K562 (cell line): ENCODE measurements around the gene FABP3. TPM values are rescaled to one million over a fixed set of nuclear protein-coding genes. Genes with fewer than 3 reads are reported as not detected.

Source experiments
- CBX8 ChIP-seq: fragments of 200-600 bp; sonication (generic); IDR thresholded peaks from 2 replicates; pipeline ENCODE4 v1.6.1; 2012; ENCODE audit warnings: borderline replicate concordance, mixed run types, low read depth, mild to moderate bottlenecking, moderate library complexity, mixed read lengths, low read length, control low read depth, inconsistent platforms; ENCODE audit not compliant: poor library complexity, severe bottlenecking; ENCODE audit errors: extremely low read depth
- HINFP ChIP-seq: fragments of 450-650 bp; conservative IDR thresholded peaks from 2 replicates; pipeline ENCODE4 v1.6.1; 2016; ENCODE audit warnings: missing genetic modification characterization, low read depth, mild to moderate bottlenecking, control low read depth, missing compliant biosample characterization
- PRPF4 ChIP-seq: fragments of 200-400 bp; formaldehyde crosslinking; IDR thresholded peaks from one replicate; pipeline ENCODE4 v1.6.1; 2017; ENCODE audit warnings: low read length, low read depth, mild to moderate bottlenecking; ENCODE audit not compliant: insufficient read depth, poor library complexity, severe bottlenecking
- SAFB ChIP-seq: fragments of 200-400 bp; formaldehyde crosslinking; IDR thresholded peaks from 2 replicates; pipeline ENCODE4 v1.6.1; 2017; ENCODE audit warnings: low read depth, low read length, borderline replicate concordance
- SMAD3 ChIP-seq: fragments of 450-650 bp; formaldehyde crosslinking; conservative IDR thresholded peaks from 2 replicates; pipeline ENCODE4 v1.4.0; 2020; ENCODE audit warnings: mild to moderate bottlenecking
- SMAD4 ChIP-seq: fragments of 250-450 bp; sonication (Bioruptor Pico); conservative IDR thresholded peaks from 2 replicates; pipeline ENCODE4 v1.8.0; 2021; ENCODE audit warnings: inconsistent platforms, mild to moderate bottlenecking, moderate library complexity
- ZNF407 ChIP-seq: fragments of 450-650 bp; IDR thresholded peaks from 2 replicates; pipeline ENCODE4 v1.6.1; 2016; ENCODE audit warnings: low read depth
- polyA plus RNA-seq, 8 experiments: library from polyadenylated mRNA; depleted of rRNA in 4 of 8; stranded (reverse) in 5 of 8; unstranded in 3 of 8; fragments of >200 nt; fragmentation: Nextera tagmentation in 2 of 8; fragmentation: Illumina TruSeq in 1 of 8; extraction: Ambion mirVana in 2 of 8; extraction: Trizol in 1 of 8; gene quantifications; 2 replicates each; pipeline versions ENCODE4 v1.2.1 to v1.2.3, GENCODE V29; 2011 to 2014; ENCODE audit warnings: inconsistent platforms in 1 of 8, missing spikeins in 1 of 8
- total RNA-seq, 7 experiments: library from RNA; depleted of rRNA in 6 of 7; stranded (reverse); fragments of >200 nt in 6 of 7; fragmentation: Illumina TruSeq in 2 of 7; extraction: Trizol in 2 of 7; gene quantifications; 2 replicates each; pipeline versions ENCODE4 v1.2.1 to v1.2.3, GENCODE V29; 2011 to 2021; ENCODE audit warnings: low replicate concordance in 1 of 7
- TF ChIP-seq, protein P1 (sequence below): sonication (generic); formaldehyde crosslinking; IDR thresholded peaks from 2 replicates; pipeline ENCODE4 v1.8.0; 2022; ENCODE audit warnings: mild to moderate bottlenecking, missing genetic modification reagents, borderline replicate concordance
- TF ChIP-seq, protein P2 (sequence below): sonication (generic); formaldehyde crosslinking; IDR thresholded peaks from 2 replicates; pipeline ENCODE4 v1.8.1; 2023; ENCODE audit warnings: mild to moderate bottlenecking, missing genetic modification reagents

The FABP3 gene
- total and polyA plus RNA-seq, 9 of the 15 experiments (the other 6 are each of a cell fraction or from before 2014, with no cell fraction given): 0.22 TPM; not detected in 8

DNA sequence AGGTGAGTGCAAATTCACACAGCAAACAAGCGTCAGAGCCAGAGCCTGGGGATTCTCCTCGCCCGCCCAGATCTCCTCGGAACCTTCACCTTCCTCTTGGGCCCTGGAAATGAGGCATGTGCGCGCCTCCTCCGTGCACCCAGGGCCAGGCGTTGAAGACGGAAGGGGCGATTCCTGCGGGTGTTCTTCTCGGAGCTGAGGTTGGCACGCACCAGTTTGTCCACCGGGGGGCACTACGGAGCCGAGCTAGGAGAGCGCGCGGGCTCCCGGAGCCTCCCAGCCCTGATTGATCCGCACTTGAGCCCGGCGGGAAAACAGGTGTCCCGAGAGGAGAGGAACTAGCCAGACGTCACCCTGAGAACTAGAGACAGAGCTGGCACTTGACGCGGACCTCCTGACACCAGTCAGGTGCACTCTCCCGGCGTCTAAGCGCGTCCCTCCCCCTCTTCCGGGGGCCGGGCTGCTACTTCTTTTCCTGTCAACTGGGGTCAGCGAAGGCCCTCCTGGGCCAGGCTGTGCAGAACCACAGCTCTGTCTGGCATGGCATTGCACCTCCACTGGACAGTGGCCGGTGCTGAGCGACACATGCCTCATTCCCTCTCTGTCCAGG is 21.8 kb upstream of the FABP3 start (continued):
- TF ChIP-seq, protein P1, sequence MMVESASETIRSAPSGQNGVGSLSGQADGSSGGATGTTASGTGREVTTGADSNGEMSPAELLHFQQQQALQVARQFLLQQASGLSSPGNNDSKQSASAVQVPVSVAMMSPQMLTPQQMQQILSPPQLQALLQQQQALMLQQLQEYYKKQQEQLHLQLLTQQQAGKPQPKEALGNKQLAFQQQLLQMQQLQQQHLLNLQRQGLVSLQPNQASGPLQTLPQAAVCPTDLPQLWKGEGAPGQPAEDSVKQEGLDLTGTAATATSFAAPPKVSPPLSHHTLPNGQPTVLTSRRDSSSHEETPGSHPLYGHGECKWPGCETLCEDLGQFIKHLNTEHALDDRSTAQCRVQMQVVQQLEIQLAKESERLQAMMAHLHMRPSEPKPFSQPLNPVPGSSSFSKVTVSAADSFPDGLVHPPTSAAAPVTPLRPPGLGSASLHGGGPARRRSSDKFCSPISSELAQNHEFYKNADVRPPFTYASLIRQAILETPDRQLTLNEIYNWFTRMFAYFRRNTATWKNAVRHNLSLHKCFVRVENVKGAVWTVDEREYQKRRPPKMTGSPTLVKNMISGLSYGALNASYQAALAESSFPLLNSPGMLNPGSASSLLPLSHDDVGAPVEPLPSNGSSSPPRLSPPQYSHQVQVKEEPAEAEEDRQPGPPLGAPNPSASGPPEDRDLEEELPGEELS: no peak
- TF ChIP-seq ZNF407 (no peak; the same call in 1 of the 2 replicates), PRPF4 (no peak), SMAD3 (CRISPR knock-in tag) (no peak), CBX8 (no peak), SMAD4 (CRISPR knock-in tag) (peak; percentile 43; the same call in 1 of the 2 replicates), SAFB (no peak), HINFP (no peak)
- TF ChIP-seq, protein P2, sequence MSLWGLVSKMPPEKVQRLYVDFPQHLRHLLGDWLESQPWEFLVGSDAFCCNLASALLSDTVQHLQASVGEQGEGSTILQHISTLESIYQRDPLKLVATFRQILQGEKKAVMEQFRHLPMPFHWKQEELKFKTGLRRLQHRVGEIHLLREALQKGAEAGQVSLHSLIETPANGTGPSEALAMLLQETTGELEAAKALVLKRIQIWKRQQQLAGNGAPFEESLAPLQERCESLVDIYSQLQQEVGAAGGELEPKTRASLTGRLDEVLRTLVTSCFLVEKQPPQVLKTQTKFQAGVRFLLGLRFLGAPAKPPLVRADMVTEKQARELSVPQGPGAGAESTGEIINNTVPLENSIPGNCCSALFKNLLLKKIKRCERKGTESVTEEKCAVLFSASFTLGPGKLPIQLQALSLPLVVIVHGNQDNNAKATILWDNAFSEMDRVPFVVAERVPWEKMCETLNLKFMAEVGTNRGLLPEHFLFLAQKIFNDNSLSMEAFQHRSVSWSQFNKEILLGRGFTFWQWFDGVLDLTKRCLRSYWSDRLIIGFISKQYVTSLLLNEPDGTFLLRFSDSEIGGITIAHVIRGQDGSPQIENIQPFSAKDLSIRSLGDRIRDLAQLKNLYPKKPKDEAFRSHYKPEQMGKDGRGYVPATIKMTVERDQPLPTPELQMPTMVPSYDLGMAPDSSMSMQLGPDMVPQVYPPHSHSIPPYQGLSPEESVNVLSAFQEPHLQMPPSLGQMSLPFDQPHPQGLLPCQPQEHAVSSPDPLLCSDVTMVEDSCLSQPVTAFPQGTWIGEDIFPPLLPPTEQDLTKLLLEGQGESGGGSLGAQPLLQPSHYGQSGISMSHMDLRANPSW (CRISPR knock-in tag): no peak
